Tongue (tissue), 3 donors: ENCODE data around the gene RIT1. TPM values are rescaled to one million over a fixed set of nuclear protein-coding genes. Genes with fewer than 3 reads are reported as not detected.
A peak's percentile ranks its signal among the peaks of the same experiment; 100 is the strongest.

Source experiments
- DNase-seq: peaks from one replicate; pipeline ENCODE4 v3.0.0-alpha.2; 2015
- small RNA-seq: library from RNA; depleted of rRNA; stranded (forward); fragments of <200 nt; gene quantifications from one replicate; pipeline ENCODE3, GENCODE V24; 2014; ENCODE audit warnings: low replicate concordance
- total RNA-seq: library from RNA; depleted of rRNA; stranded (reverse); fragments of >200 nt; gene quantifications from one replicate; pipeline ENCODE4 v1.2.3, GENCODE V29; 2014

The RIT1 gene
- total RNA-seq, 1 donor from 2014 or later, result 32.6 TPM

DNA sequence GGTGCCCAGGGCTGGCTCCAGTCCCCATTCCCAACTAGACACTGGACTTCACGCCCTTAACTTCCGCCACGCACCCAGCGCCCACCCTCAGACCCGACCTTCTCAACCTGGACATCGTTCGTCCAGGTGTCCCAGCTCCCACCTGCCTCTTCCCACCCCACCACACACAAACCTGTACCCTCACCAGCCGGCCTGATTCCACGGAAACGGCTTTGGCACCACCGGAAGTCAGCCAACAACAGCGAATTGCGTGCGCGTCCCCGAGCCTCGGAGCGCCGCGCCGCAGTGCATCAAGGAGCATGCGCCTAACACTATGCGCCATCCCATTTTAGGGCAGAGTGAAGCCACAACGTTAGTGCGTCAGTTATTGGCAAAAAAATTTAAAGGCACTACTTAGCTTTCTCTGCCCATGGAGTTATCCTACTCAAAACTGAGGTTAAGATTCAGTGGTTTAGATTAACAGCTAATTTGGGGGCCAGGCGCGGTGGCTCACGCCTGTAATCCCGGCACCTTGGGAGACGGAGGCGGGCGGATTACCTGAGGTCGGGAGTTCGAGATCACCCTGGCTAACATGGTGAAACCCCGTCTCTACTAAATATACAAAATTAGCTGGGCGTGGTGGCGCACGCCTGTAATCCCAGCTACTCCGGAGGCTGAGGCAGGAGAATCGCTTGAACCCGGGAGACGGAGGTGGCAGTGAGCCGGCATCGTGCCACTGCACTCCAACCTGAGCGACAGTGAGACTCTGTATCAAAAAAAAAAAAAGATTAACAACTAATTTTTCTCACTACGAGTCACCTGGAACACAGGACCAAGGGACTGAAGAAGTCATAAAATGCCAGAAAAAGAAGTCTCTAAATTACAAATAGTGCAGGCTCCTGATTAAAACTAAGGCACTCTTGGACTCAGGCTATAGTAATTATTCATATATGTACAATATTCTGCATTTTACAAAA is 53.9 kb downstream of the RIT1 start, which contains the start of gene GON4L:
Gene GON4L (minus strand): TSS at position 240 of the 956 bp plus-strand sequence. CDS start 3,434 bp downstream, outside the sequence.
- DNase-seq, result peak; percentile 97

DNA sequence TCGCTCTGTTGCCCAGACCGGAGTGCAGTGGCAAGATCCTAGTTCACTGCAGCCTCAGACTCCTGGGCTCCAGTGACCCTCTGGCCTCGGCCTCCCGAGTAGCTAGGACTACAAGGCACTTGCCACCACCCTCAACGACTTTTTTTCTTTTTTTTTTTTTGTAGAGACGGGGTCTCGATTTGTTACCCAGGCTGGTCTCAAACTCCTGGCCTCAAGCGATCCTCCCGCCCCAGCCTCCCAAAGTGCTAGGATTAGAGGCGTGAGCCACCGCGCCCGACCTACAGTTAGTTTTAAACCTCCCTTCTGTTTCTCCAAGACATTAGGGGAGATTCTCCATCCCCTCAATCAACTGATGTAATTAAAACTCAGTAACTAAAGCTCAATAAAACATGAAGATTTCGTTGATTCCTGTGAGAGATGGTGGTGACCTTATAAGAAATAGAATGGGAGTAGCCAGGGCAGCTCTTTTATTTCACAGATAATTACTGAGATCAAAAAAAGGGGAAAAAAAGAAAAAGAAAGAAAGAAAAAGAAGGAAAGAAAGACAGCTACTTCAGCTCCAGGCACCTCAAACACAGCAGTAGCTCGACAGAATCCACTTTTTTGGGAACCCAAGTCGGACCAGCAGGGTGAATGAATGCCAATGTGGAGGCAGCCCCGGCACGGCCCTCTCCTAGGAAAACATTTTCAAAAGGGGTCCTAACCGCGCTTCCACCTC is 54.7 kb downstream of the RIT1 start:
- no peak for DNase-seq

DNA sequence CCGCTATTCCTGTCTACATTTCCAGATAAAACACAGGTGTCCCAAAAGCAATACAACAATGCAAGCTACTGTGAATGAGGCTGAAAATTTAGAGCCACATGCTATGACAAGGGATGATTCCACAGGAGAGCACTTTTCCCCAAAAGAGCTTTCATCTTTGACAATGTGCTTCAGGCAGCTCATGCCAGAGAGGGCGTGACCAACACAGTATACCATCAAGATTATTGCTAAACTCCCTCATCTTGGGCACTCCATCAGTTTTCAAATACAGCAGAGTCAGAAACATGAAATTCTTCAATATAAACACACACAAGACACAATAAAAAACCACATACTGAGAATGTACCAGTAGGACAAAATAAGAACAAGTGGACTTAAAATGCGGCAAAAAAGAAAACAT is 60.8 kb downstream of the RIT1 start:
- DNase-seq, result no peak

DNA sequence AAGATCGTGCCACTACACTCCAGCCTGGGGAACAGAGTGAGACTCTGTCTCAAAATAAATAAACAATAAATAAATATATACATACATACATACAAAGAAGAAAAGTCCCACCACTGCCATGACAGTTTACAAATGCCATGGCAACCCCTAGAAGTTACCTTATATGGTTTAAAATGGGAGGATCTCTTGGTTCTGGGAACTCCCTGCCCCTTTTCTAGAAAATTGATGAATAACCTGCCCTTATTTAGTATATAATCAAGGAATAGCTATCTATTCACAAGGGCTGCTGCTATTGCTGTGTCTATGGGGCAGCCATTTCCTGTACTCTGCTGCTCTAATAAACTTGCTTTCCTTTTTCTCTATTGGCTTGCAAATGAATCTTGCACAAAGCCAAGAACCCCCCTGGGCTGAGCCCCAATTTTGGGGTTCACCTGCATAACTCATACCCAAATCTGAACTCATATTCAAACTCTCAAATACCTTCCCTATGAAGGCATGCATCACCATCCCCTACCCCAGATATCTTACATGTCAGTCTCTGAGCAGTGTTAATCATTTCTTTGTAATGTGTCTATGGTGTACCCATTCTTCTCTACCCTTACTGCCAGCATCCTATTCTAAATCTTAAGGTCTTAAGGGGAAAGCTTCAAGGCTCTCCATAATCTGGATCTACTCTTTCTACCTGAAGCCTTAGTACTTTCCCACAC is 63.2 kb downstream of the RIT1 start:
- no peak for DNase-seq

Small RNAs within 50 kb of the gene (small RNA-seq; reads per million reads assigned to genes)
- gene MIR6738 (0.05 reads per million), gene RF00015 (not detected), gene SCARNA4 (not detected), gene SNORA80E (42.3 reads per million, percentile 96 among the genes with 10 or more reads in this experiment)

Other genes with a start within 250 kb of the RIT1 start
- gene YY1AP1, start 222.6 kb downstream of the RIT1 start, total RNA-seq, result 168 TPM
- gene DAP3, start 222.3 kb downstream of the RIT1 start, total RNA-seq, result 78.6 TPM
- gene GON4L, start 54.1 kb downstream of the RIT1 start, total RNA-seq, result 41.3 TPM
- gene SYT11, start 51.8 kb downstream of the RIT1 start, total RNA-seq, result 26.2 TPM
- 52.4 TPM for gene KHDC4, start 23.1 kb upstream of the RIT1 start, total RNA-seq
- not detected for gene RXFP4, start 30.3 kb upstream of the RIT1 start, total RNA-seq
- gene ARHGEF2, start 67.2 kb upstream of the RIT1 start, total RNA-seq, result 115 TPM
- gene SSR2, start 109.6 kb upstream of the RIT1 start, total RNA-seq, result 282 TPM
- 29.1 TPM for gene UBQLN4, start 142.4 kb upstream of the RIT1 start, total RNA-seq
- gene LAMTOR2, start 143.4 kb upstream of the RIT1 start, total RNA-seq, result 31.8 TPM
- 13.3 TPM for gene RAB25, start 149.8 kb upstream of the RIT1 start, total RNA-seq
- gene MEX3A, start 171.1 kb upstream of the RIT1 start, total RNA-seq, result 4.0 TPM
- gene LMNA, start 203.4 kb upstream of the RIT1 start, total RNA-seq, result 721 TPM
- gene SEMA4A, start 242.2 kb upstream of the RIT1 start, total RNA-seq, result 5.5 TPM